HG02870 (cell line): ENCODE data around the gene ABHD17A.
A peak's percentile ranks its signal among the peaks of the same experiment; 100 is the strongest.

Source experiments
- ATAC-seq: cut with Tn5 transposase; IDR thresholded peaks from one replicate; pipeline ENCODE4 v1.9.1; 2021; ENCODE audit warnings: mild to moderate bottlenecking, moderate library complexity; ENCODE audit not compliant: unreplicated experiment

Gene ABHD17A

DNA sequence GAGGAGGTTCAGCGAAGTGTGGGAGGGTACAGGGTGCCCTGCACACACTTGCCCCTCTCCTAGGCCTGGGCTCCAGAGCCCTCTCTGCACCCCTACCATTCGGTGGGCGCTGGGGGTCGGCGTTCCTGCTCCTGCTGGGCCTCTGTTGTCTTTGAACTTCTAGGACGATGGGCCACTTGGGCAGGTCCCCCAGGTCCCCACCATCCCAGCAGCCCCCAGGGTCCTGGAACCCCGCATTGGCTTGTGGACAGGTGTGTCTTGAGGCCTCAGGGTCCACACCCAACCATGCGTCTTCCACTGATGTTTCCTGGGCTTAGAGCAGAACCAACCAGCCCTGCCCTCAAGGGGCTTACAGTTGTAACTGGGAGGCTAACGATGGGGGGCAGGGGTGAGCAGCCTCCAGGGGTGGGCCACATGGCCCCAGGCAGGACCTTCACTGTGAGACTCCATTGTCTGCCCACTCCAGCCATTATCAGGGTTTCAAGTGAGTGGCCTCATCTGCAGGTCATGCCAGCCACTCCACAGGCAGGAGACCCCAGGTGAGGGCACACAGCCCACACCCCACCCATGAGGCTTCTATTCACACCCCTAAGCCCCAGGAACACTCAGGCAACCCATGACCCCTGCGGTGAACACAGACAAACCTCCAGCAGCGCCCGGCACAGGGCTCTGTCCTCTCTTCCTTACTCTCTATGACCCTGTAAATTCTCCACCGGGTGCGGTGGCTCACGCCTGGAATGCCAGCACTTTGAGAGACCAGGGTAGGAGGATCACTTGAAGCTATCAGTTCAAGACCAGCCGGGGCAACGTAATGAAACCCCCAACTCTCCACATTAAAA lies 19.9 kb downstream of the ABHD17A start:
- no peak for ATAC-seq

DNA sequence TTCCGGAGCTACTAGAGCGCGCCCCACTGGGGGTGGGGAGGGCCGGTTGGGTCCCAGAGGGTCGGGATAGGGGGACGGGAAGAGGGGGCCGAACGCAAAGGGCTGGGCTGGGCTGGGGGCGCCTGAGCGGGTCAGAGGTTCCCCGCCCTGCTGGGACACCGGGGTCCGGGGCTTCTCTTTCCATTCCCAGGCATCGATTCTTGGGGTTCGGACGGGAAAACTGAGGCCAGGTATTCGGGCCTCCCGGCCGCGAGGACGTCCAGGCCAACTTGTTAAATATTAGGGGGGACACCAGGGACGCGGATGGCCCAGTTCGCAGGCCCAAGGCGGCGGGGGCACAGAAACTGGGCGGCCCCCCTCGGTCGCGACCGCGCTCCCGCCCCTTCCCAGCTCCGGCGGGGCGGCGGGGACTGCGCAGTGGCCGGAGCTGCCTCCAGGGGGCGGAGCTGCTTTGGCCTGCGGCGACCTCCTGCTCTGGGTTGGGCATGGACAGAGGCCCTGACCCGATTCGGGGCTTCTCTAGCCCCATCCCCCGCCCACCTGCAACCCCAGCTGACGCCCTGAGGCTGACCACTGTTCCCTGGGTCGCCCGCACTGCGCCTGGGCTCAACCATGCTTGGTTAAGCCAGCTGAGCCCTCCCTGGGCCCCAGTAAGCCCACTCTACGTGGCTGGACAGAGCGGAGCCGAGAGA lies 20.7 kb downstream of the ABHD17A start:
- no peak for ATAC-seq

GRCh38 chr19:1863638-1864479 lies 21.4 kb downstream of the ABHD17A start:
- ATAC-seq = peak; percentile 55

DNA sequence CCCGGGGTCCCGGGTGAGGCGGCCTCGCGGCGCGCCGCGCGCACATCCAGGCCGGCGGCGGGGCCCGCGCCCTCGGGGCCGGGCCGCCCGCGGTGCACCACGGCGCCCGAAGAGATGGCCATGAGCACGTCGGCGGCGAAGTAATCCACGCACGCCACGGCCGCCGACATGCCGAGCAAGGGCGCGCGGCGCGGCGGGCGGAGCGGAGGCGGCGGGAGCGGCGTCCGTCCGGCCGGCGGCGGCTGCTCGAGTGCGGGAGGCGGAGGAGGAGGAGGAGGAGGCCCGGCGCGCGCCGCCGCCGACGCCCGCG lies 22.0 kb downstream of the ABHD17A start, which contains the start of gene KLF16:
TSS of gene KLF16 (minus strand) at position 252 of the 310 bp plus-strand sequence. CDS start at position 170, 82 bp downstream.
- ATAC-seq = no peak

- ATAC-seq = no peak
Measured at GRCh38 chr19:1862424-1863327, 22.6 kb downstream of the ABHD17A start.

DNA sequence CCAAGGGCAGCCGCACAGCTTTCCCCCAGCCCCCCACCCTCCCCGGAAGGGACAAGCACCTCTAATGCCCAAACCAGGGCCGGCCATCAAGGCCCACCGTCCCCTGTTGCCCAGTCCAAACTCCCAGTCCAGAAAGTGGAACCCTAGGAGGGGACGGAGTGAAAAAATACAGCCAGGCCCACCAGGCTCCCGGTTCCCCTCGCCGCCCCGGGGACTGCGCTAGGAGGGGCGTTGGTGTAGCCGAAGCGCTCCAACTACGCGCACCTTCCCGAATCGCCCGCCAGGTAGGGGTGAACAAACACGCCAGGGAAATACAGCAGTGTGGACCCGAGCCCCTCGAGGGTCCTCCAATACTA lies 23.2 kb downstream of the ABHD17A start:
- ATAC-seq = no peak

GRCh38 chr19:1861599-1862031 lies 23.7 kb downstream of the ABHD17A start:
- no peak for ATAC-seq

GRCh38 chr19:1860821-1861598 lies 24.3 kb downstream of the ABHD17A start:
- ATAC-seq = no peak

- no peak for ATAC-seq
Measured at GRCh38 chr19:1860042-1860775, 25.1 kb downstream of the ABHD17A start.

- ATAC-seq = no peak
Measured at GRCh38 chr19:1859331-1859781, 25.9 kb downstream of the ABHD17A start.

- no peak for ATAC-seq
Measured at GRCh38 chr19:1858412-1859081, 26.7 kb downstream of the ABHD17A start.

DNA sequence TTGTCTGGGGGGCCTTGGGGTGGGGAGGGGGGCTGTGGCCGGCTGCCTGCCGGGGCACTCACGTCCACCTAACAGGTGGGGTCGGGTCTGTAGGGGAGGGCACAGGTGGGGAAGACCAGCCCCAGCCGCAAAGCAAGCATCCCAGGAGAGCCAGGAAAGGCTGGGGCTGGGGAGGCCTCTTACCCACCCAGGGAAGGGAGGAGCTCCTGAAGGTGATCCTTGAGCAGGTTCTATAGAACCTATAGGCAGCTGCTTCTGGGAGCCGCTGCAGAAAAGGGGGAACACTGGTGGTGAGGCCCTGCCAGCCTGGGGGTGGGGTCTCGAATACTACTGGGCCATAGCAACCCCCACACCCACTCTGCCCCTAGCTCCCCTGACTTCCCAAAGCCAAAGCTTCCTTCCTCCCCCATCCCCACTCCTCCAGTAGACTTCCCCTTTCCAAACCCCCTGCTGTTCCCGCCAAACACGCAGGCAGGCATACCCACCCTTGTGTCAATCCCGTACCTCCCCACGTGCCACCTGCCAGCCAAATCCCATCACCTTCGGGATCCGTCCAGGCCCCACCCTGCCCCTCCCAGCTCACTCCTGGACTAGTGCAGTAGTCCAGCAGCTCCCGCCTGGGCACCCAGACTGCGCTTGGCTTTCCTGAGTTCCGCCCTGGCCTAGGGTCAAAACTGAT lies 27.5 kb downstream of the ABHD17A start:
- no peak for ATAC-seq

- ATAC-seq = no peak
Measured at GRCh38 chr19:1856698-1857603, 28.3 kb downstream of the ABHD17A start.

DNA sequence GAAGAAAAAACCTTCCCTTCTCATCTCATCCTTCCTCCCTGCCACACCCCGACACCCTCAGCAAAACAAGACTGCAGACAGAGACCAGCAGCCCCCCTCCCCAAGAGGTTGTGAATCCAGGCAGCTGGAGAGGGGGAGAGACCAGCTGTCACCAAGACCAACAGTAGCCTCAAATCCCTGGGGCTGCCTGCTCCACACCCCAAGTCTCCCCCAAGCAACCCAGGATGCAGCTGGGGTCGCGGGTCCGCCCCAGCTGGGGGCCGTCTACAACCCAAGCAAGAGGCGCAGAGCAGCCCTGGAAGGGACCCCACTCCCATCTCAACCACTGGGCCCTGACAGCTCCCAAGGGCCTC lies 29.0 kb downstream of the ABHD17A start:
- ATAC-seq = no peak

- no peak for ATAC-seq
Measured at GRCh38 chr19:1855828-1856255, 29.5 kb downstream of the ABHD17A start.

- no peak for ATAC-seq
Measured at GRCh38 chr19:1855040-1855827, 30.1 kb downstream of the ABHD17A start.
